Sigmoid colon (tissue), 7 donors: Measurements from ENCODE around the gene P4HB. TPM values are rescaled to one million over a fixed set of nuclear protein-coding genes. Genes with fewer than 3 reads are reported as not detected.

Experiments
- DNase-seq: peaks from one replicate; pipeline ENCODE4 v3.0.0-alpha.2; 2019
- H3K27ac ChIP-seq, 4 donors: fragments of 200-600 bp; sonication (generic); one replicate each; pipeline ENCODE4 v1.5.1; 2016 to 2019; ENCODE audit warnings: mild to moderate bottlenecking in 1 of 4
- H3K27me3 ChIP-seq, 3 donors: fragments of 200-600 bp; sonication (generic); one replicate each; pipeline ENCODE4 v1.5.1; 2019; ENCODE audit warnings: mild to moderate bottlenecking in 1 of 3
- H3K36me3 ChIP-seq, 4 donors: fragments of 200-600 bp; sonication (generic); one replicate each; pipeline ENCODE4 v1.5.1; 2016 to 2019
- H3K4me1 ChIP-seq, 4 donors: fragments of 200-600 bp; sonication (generic); one replicate each; pipeline ENCODE4 v1.5.1; 2017 to 2019
- H3K4me3 ChIP-seq, 4 donors: fragments of 200-600 bp; sonication (generic); one replicate each; pipeline ENCODE4 v1.5.1; 2017 to 2019; ENCODE audit warnings: mild to moderate bottlenecking in 2 of 4, moderate library complexity in 1 of 4
- H3K9me3 ChIP-seq, 4 donors: fragments of 200-600 bp in 3 of 4; sonication (generic) in 3 of 4; one replicate each; pipeline versions ENCODE4 v1.5.1 to v1.6.1; 2013 to 2019
- EP300 ChIP-seq, 4 donors: sonication (generic); formaldehyde crosslinking; IDR thresholded peaks; one replicate each; pipeline ENCODE4 v1.6.1; 2017; ENCODE audit warnings: antibody characterized with exemption in 4 of 4
- POLR2A ChIP-seq, 2 donors: fragments of 450-650 bp; IDR thresholded peaks; one replicate each; pipeline ENCODE4 v1.6.1; 2016; ENCODE audit warnings: antibody characterized with exemption in 2 of 2, mild to moderate bottlenecking in 2 of 2, moderate library complexity in 2 of 2
- POLR2AphosphoS5 ChIP-seq, 4 donors: sonication (generic); formaldehyde crosslinking; IDR thresholded peaks; one replicate each; pipeline ENCODE4 v1.6.1; 2017; ENCODE audit warnings: antibody characterized with exemption in 4 of 4
- WGBS, 2 donors: extraction: QIAGEN DNeasy Blood & Tissue Kit; methylation state at CpG; one replicate each; pipeline ENCODE4 v1.1.7; 2013; 5-methylcytosine and 5-hydroxymethylcytosine counted together
- intact Hi-C: fragments of 100-400 bp; cut with DNase I; formaldehyde crosslinking; loops from one replicate; pipeline ENCODE4 v1.15.1; 2023
- polyA plus RNA-seq, 3 donors: library from polyadenylated mRNA; stranded (reverse); fragments of 200-250 nt; gene quantifications; one replicate each; pipeline ENCODE4 v1.2.3, GENCODE V29; 2013
- total RNA-seq, 4 donors: library from RNA; depleted of rRNA; stranded (reverse); fragments of >200 nt; gene quantifications; one replicate each; pipeline ENCODE4 v1.1.0, GENCODE V29; 2016
- TF ChIP-seq, protein P1 (sequence below), 4 experiments: fragments of 450-650 bp in 3 of 4; fragments of 200-600 bp in 1 of 4; IDR thresholded peaks; one replicate each; pipeline ENCODE4 v1.5.1; 2016 to 2019; ENCODE audit warnings: antibody characterized with exemption in 4 of 4, mild to moderate bottlenecking in 3 of 4, moderate library complexity in 2 of 4
- donor health status: healthy with polysubstance abuse.
- donor health status: Bipolar disorder and iron deficiency.
- donor health status: healthy.

P4HB gene
- total and polyA plus RNA-seq, 7 donors, result 153 to 750 (median 237) TPM

DNA sequence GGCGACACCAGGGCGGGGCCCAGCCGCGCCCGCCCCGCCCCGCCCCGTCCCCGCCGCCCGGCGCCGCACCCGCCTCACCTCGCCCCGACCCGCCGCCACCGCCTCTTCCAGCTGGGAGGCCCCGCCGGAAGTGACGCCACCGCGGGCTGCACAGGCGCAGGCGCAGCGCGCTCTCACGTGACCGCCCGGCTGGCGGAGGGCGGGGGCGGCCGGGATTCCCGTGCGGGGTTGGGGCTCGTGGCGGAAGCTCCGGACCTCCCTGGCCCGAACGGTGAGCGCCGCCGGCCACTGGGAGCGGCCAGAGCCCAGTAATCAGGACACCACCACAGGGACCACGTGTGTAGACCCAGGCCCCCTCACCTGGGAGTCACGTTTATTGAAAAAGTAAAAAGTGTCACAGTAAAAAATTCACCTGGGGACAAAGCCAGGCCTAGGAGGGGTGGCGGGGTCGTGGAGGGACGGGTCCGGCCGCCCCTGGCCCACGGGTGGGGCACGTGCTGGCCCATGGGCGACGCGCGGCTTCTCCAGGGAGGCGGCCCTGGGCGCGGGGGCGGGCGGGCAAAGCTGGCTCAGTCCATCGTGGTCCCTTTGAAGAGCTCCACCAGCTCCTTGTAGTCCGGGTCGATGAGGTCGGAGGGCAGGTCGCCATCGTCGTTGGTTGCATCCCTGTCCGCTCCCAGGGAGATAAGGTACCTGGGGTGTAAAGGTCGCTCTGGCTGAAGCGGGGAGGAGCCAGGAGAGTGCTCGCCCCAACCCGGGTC is 27.0 kb downstream of the P4HB start, which contains the start of gene MCRIP1:
Gene MCRIP1, minus strand, starts transcription at position 132 of the 761 bp plus-strand sequence. CDS start 8,785 bp downstream, outside the sequence.
- peak; percentile 98 for DNase-seq
- intact Hi-C loops, result loop anchor here (5.0 kb wide), 1 partner anchor 39 kb away; the partner anchor contains the start of gene ARHGDIA
- no peaks in the 10 kb centered on the region for H3K27me3 ChIP-seq
- peak within 1 kb of the TSS; percentile 90 to 95 (median 93) for H3K27ac ChIP-seq
- peaks cover 0 to 31% (median 25%) of the 10 kb centered on the region in 4 donors for H3K4me1 ChIP-seq
- TF ChIP-seq EP300 (IDR thresholded peaks at IDR 0.05) (no peak), POLR2AphosphoS5 (IDR thresholded peaks at IDR 0.05) (peak; percentile 89 to 97 (median 94)), POLR2A (IDR thresholded peaks at IDR 0.05) (peak; percentile 87 to 92)
- TF ChIP-seq, protein P1, sequence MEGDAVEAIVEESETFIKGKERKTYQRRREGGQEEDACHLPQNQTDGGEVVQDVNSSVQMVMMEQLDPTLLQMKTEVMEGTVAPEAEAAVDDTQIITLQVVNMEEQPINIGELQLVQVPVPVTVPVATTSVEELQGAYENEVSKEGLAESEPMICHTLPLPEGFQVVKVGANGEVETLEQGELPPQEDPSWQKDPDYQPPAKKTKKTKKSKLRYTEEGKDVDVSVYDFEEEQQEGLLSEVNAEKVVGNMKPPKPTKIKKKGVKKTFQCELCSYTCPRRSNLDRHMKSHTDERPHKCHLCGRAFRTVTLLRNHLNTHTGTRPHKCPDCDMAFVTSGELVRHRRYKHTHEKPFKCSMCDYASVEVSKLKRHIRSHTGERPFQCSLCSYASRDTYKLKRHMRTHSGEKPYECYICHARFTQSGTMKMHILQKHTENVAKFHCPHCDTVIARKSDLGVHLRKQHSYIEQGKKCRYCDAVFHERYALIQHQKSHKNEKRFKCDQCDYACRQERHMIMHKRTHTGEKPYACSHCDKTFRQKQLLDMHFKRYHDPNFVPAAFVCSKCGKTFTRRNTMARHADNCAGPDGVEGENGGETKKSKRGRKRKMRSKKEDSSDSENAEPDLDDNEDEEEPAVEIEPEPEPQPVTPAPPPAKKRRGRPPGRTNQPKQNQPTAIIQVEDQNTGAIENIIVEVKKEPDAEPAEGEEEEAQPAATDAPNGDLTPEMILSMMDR (IDR thresholded peaks at IDR 0.05), result no peak
- no peaks in the 10 kb centered on the region for H3K9me3 ChIP-seq
- no peaks in the 10 kb centered on the region for H3K36me3 ChIP-seq
- 1 to 2% methylated on average over 76 of the region's 76 CpGs for WGBS, 2 donors
- peak within 1 kb of the TSS; percentile 82 to 99 (median 92) for H3K4me3 ChIP-seq

GRCh38 chr17:81832608-81833159 is 27.7 kb downstream of the P4HB start:
- no peaks in the 10 kb centered on the region for H3K27me3 ChIP-seq
- TF ChIP-seq POLR2AphosphoS5 (IDR thresholded peaks at IDR 0.05), result no peak
- TF ChIP-seq, protein P1 (IDR thresholded peaks at IDR 0.05), result no peak
- no peak for TF ChIP-seq EP300 (IDR thresholded peaks at IDR 0.05)
- no peak for TF ChIP-seq POLR2A (IDR thresholded peaks at IDR 0.05)
- peaks cover 0 to 31% (median 25%) of the 10 kb centered on the region in 4 donors for H3K4me1 ChIP-seq

GRCh38 chr17:81831957-81832607 is 28.3 kb downstream of the P4HB start:
- WGBS, 2 donors, result 36 to 48% methylated on average over 18 of the region's 18 CpGs
- Histone ChIP-seq H3K27me3 (no peaks in the 10 kb centered on the region), H3K27ac (peak overlapping the region; percentile 89 to 95 (median 92)), H3K9me3 (no peaks in the 10 kb centered on the region), H3K36me3 (no peaks in the 10 kb centered on the region), H3K4me1 (peaks cover 0 to 31% (median 25%) of the 10 kb centered on the region in 4 donors), H3K4me3 (peak overlapping the region; percentile 59 to 99 (median 92))
- no peak for DNase-seq
- TF ChIP-seq, protein P1 (IDR thresholded peaks at IDR 0.05), result no peak
- TF ChIP-seq EP300 (IDR thresholded peaks at IDR 0.05), result no peak
- no peak for TF ChIP-seq POLR2AphosphoS5 (IDR thresholded peaks at IDR 0.05)
- TF ChIP-seq POLR2A (IDR thresholded peaks at IDR 0.05), result no peak
- intact Hi-C loops, result loop anchor here (5.0 kb wide), 1 partner anchor 40 kb away; the partner anchor contains the start of gene ARHGDIA

More at GRCh38 chr17:81832608-81833159, 27.7 kb downstream of the P4HB start:
- intact Hi-C loops, result loop anchor here (5.0 kb wide), 1 partner anchor 40 kb away; the partner anchor contains the start of gene ARHGDIA
- H3K27ac ChIP-seq, result peak overlapping the region; percentile 89 to 95 (median 92)
- H3K4me3 ChIP-seq, result peak overlapping the region; percentile 59 to 99 (median 92)
- no peak for DNase-seq
- H3K9me3 ChIP-seq, result no peaks in the 10 kb centered on the region
- no peaks in the 10 kb centered on the region for H3K36me3 ChIP-seq
- 1% methylated on average over 65 of the region's 65 CpGs for WGBS, 2 donors

GRCh38 chr17:81831563-81831956 is 28.8 kb downstream of the P4HB start:
- peaks cover 0 to 31% (median 25%) of the 10 kb centered on the region in 4 donors for H3K4me1 ChIP-seq
- 85 to 91% methylated on average over 7 of the region's 7 CpGs for WGBS, 2 donors
- no peak for TF ChIP-seq POLR2AphosphoS5 (IDR thresholded peaks at IDR 0.05)
- TF ChIP-seq, protein P1 (IDR thresholded peaks at IDR 0.05), result no peak
- TF ChIP-seq POLR2A (IDR thresholded peaks at IDR 0.05), result no peak
- TF ChIP-seq EP300 (IDR thresholded peaks at IDR 0.05), result no peak
- intact Hi-C loops, result loop anchor here (5.0 kb wide), 1 partner anchor 41 kb away; the partner anchor contains the start of gene ARHGDIA
- H3K27me3 ChIP-seq, result no peaks in the 10 kb centered on the region
- no peaks in the 10 kb centered on the region for H3K36me3 ChIP-seq
- H3K4me3 ChIP-seq, result peak overlapping the region in 1 of 4 donors; percentile 91
- no peak for DNase-seq
- no peaks in the 10 kb centered on the region for H3K9me3 ChIP-seq
- H3K27ac ChIP-seq, result peak overlapping the region; percentile 89 to 95 (median 92)
